Measurements from ENCODE around the gene RFX3.
A peak's percentile ranks its signal among the peaks of the same experiment; 100 is the strongest.

RFX3 gene

DNA sequence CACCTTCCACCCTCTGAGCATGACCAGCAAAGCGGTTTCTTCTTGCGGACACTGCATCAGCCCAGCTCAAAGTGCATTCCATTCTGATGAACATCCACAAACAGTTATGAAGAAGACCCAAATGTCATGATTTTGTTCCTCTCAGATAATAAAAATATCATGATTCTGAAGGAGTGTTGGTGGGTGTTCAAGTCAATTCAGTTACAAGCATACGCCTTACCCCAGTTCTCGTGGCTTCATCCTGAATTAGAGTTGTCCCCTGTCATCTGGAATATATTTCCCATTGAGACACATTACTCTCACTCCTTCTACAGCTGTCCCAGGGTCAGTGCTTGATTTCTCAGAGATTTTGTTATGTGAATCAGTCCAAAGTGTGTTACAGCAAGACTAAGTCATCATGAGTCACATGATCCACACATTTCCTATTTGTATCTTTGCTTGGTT is 325.4 kb downstream of the RFX3 start:
- no peak for DNase-seq

- no peak for DNase-seq
Measured at GRCh38 chr9:3193791-3194190, 332.0 kb downstream of the RFX3 start.

GRCh38 chr9:3191715-3192114 is 334.1 kb downstream of the RFX3 start:
- DNase-seq = no peak

- DNase-seq = no peak
Measured at GRCh38 chr9:3189113-3189861, 336.5 kb downstream of the RFX3 start.

GRCh38 chr9:3186751-3187150 is 339.1 kb downstream of the RFX3 start:
- no peak for DNase-seq

- peak; percentile 19 to 63 (median 40) for DNase-seq
Measured at GRCh38 chr9:3181049-3181953, 344.5 kb downstream of the RFX3 start.

DNA sequence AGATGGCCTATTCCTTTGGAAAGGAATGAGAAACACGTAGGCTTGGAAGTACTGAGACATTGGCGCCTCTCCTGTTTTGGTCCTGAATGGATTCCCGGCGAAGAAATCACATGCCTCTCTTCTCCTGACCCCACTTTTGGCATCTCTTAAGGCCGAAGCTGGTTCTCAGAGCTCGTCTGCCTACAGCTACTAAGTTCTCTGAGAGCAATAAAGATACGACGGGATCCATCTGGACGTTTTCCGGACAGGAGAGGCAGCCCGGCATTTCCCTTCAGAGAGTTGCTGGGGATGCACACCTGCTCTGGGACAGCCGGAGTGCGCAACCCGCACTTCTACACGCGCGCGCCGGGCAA is 345.1 kb downstream of the RFX3 start:
- no peak for DNase-seq

DNA sequence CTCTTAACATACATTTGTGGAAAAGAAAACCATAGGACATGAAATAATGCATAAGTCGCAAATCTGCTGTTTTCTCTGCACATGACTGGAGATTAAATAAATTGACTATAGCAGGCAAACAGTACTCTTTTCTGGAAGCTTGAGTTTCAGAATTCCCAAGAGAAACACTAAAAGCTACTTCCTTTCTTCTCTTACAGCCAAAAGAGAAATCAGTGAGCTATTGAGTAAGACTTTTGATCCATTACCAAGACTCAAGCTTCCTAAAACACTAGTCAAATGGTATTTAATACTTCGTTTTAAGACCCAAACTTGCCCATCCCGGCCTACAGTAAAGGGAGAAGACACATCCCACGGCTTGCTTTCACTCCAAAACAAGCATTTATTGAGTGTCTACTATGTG is 346.1 kb downstream of the RFX3 start:
- DNase-seq = no peak

- no peak for DNase-seq
Measured at GRCh38 chr9:3177936-3178335, 347.9 kb downstream of the RFX3 start.

DNA sequence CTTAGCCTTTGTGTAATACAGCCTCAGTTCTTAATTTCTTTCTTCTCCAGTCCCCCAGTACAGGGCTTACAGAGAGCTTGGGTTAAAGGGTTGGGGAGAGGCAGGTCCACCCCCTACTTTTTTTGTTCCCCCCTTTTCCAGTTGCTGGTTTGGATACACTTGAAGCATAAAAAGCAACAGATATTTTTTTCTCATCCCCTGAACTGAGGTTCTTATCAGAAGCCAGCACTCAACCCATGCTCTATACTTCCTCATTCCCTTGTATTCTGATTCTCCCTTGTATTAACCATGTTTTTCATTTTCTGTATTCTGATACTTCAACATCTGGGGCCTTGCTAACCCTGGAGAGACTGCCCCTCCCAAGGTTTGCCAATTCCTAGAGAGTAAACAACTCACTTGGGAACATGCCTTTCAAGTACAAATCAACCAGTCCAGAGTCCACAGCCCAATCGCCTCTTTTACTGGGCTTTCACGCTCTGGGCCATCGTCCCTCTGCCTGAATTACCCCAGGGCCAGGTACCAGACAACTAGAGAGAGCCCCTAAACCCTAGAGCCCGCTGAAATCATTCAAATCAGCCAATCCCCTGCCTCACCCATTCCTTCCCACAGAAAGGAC is 348.5 kb downstream of the RFX3 start:
- no peak for DNase-seq

- DNase-seq = no peak
Measured at GRCh38 chr9:3173374-3173773, 352.4 kb downstream of the RFX3 start.

DNA sequence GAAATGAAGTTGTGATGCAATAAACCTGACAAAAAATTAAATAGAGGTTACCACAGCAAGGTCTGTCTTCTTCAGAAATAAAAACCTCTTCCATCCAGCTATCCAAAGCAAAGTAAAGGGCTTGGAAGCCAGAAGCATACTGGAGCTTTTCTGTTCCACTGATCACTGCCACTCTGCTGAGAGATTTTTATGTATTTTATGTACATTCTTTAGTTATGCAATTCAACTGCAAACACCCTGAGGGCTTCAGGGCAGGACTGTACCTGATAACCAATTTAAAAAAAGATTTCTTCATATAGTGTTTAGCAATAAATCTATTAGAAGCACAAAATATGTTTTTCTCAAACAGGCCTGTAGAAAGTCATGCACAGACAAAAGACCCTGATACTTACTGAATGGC is 355.0 kb downstream of the RFX3 start:
- DNase-seq = no peak

Data from suppressor macrophage (primary cell).